ENCODE measurements around the gene FOXL2NB. TPM values are rescaled to one million over a fixed set of nuclear protein-coding genes. Genes with fewer than 3 reads are reported as not detected.

FOXL2NB gene
- total RNA-seq, 3 donors from 2014 or later: 0.33 TPM; not detected in 2

GRCh38 chr3:138964264-138964663 is 17.2 kb downstream of the FOXL2NB start:
- TF ChIP-seq POLR2A (IDR thresholded peaks at IDR 0.05) (no peak), CTCF (IDR thresholded peaks at IDR 0.05) (no peak), POLR2AphosphoS5 (IDR thresholded peaks at IDR 0.05) (no peak)
- H3K36me3 ChIP-seq: no peaks in the 10 kb centered on the region
- H3K4me1 ChIP-seq: no peaks in the 10 kb centered on the region
- intact Hi-C loops (cut with DNase I; ENCODE audit: low total_unique reads): no loop called here
- H3K4me3 ChIP-seq: no peak overlapping the region
- H3K27ac ChIP-seq: no peak overlapping the region
- no peak for DNase-seq (ENCODE audit: low spot score in 2 of 2)
- H3K9me3 ChIP-seq: peaks cover 0 to 30% of the 10 kb centered on the region in 2 donors
- H3K27me3 ChIP-seq: peaks cover 0 to 34% of the 10 kb centered on the region in 2 donors

GRCh38 chr3:138964923-138965322 is 17.9 kb downstream of the FOXL2NB start:
- H3K9me3 ChIP-seq: peaks cover 0 to 30% of the 10 kb centered on the region in 2 donors
- intact Hi-C loops (cut with DNase I; ENCODE audit: low total_unique reads): no loop called here
- peaks cover 0 to 28% of the 10 kb centered on the region in 2 donors for H3K27me3 ChIP-seq
- H3K27ac ChIP-seq: no peak overlapping the region
- DNase-seq (ENCODE audit: low spot score in 2 of 2): no peak
- TF ChIP-seq CTCF (IDR thresholded peaks at IDR 0.05) (no peak), POLR2AphosphoS5 (IDR thresholded peaks at IDR 0.05) (no peak), POLR2A (IDR thresholded peaks at IDR 0.05) (no peak)
- no peaks in the 10 kb centered on the region for H3K36me3 ChIP-seq
- H3K4me1 ChIP-seq: no peaks in the 10 kb centered on the region
- H3K4me3 ChIP-seq: no peak overlapping the region

- Histone ChIP-seq H3K27ac (no peak overlapping the region), H3K4me3 (no peak overlapping the region), H3K27me3 (peaks cover 0 to 4% of the 10 kb centered on the region in 2 donors), H3K9me3 (no peaks in the 10 kb centered on the region), H3K4me1 (no peaks in the 10 kb centered on the region), H3K36me3 (no peaks in the 10 kb centered on the region)
- intact Hi-C loops (cut with DNase I; ENCODE audit: low total_unique reads): no loop called here
- TF ChIP-seq CTCF (IDR thresholded peaks at IDR 0.05) (no peak), POLR2A (IDR thresholded peaks at IDR 0.05) (no peak), POLR2AphosphoS5 (IDR thresholded peaks at IDR 0.05) (no peak)
- no peak for DNase-seq (ENCODE audit: low spot score in 2 of 2)
These were observed 24.8 kb downstream of the FOXL2NB start for GRCh38 chr3:138971766-138972320.

- intact Hi-C loops (cut with DNase I; ENCODE audit: low total_unique reads): no loop called here
These were observed 25.9 kb downstream of the FOXL2NB start for GRCh38 chr3:138972941-138973340.

More at GRCh38 chr3:138972941-138973340, 25.9 kb downstream of the FOXL2NB start:
- H3K4me1 ChIP-seq: no peaks in the 10 kb centered on the region
- H3K27me3 ChIP-seq: peaks cover 0 to 4% of the 10 kb centered on the region in 2 donors
- no peak overlapping the region for H3K4me3 ChIP-seq
- DNase-seq (ENCODE audit: low spot score in 2 of 2): no peak
- TF ChIP-seq POLR2AphosphoS5 (IDR thresholded peaks at IDR 0.05): no peak
- TF ChIP-seq POLR2A (IDR thresholded peaks at IDR 0.05): no peak
- TF ChIP-seq CTCF (IDR thresholded peaks at IDR 0.05): no peak
- H3K27ac ChIP-seq: no peak overlapping the region
- no peaks in the 10 kb centered on the region for H3K36me3 ChIP-seq
- no peaks in the 10 kb centered on the region for H3K9me3 ChIP-seq
